NB4 (cell line): ENCODE results near the gene UBE2V1.

Source experiments
- DNase-seq: peaks from one replicate; pipeline ENCODE4 v3.0.0; 2010; ENCODE audit warnings: low read depth
- H3K4me3 ChIP-seq: one replicate; pipeline ENCODE4 v1.5.1; 2011; ENCODE audit warnings: mild to moderate bottlenecking, low read depth, low read length, moderate library complexity
- CTCF ChIP-seq: IDR thresholded peaks from one replicate; pipeline ENCODE4 v1.5.1; 2012; ENCODE audit warnings: low read depth, low read length
- MYC ChIP-seq: IDR thresholded peaks from 2 replicates; pipeline ENCODE4 v1.6.1; 2011; ENCODE audit warnings: low read depth, low read length
- POLR2A ChIP-seq: IDR thresholded peaks from 2 replicates; pipeline ENCODE4 v1.6.1; 2011; ENCODE audit warnings: mild to moderate bottlenecking; ENCODE audit not compliant: insufficient read length; ENCODE audit errors: extremely low read depth
- TF ChIP-seq, protein P1 (sequence below): IDR thresholded peaks from 2 replicates; pipeline ENCODE4 v1.6.1; 2011; ENCODE audit warnings: low read depth, low read length

Gene UBE2V1

DNA sequence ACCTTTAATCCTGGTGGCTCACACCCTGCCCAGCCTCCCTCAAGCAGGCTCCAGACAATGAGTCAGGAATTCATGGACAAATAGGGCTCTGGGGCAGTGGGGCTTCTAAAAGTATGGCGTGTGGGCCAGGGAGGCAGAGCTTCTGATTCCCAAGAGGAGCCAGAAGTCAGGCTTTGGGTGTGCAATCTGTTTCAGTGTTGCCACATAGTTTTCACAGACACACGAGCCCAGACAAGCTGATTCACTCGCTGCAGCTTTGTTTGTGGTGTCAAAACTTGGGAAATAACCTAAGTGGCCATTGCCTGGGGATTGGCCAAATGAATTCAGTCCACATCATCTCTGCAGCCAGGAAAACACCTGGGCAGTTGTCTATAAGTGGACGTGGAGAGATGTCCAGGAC, 31.4 kb upstream of the UBE2V1 start:
- no peak overlapping the region for H3K4me3 ChIP-seq
- peak; percentile 91 for DNase-seq
- TF ChIP-seq CTCF (no peak), MYC (0 out of 2 replicates have a peak, but pooled peaks have one; percentile 16)

GRCh38 chr20:50142812-50143211, 29.9 kb upstream of the UBE2V1 start:
- no peak for DNase-seq
- H3K4me3 ChIP-seq: no peak overlapping the region
- TF ChIP-seq, protein P1, sequence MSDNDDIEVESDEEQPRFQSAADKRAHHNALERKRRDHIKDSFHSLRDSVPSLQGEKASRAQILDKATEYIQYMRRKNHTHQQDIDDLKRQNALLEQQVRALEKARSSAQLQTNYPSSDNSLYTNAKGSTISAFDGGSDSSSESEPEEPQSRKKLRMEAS: no peak
- TF ChIP-seq POLR2A: no peak
- no peak for TF ChIP-seq MYC
- no peak for TF ChIP-seq CTCF

DNA sequence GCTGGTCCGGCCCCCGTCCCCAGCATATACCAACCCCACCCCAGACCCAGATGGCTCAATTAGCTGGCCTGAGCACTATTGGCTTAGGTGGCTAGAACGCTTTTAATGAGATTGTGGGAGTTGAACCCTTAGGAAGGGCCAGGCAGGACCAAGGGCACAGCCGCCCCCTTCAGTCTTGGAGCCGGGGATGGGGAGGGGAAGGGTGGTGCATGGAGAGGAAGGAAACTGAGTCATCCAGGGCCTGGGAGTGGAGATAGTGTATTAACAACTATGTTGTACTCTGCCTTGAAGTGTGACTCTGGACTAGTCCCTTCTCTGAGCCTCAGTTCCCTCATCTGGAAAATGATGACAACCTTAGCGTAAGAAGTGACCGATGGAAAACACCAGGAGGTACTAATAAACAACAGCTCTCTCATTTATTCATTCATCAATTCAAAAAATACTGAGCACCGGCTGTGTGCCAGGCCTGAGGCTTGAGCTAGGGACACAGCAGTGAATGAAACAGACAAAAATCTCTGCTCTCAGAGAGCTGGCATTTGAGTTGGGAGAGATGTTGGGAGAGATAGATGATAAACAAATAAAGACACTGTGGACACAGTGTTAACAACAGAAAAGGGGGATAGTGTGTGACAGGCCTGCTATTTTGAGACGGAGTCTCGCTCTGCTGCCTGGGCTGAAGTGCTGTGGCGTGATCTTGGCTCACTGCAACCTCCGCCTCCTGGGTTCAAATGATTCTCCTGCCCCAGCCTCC, 29.0 kb upstream of the UBE2V1 start:
- DNase-seq: no peak
- TF ChIP-seq MYC: no peak

GRCh38 chr20:50141018-50141675, 28.2 kb upstream of the UBE2V1 start:
- H3K4me3 ChIP-seq: no peak overlapping the region
- TF ChIP-seq POLR2A (no peak), CTCF (no peak), MYC (no peak)
- TF ChIP-seq, protein P1: no peak
- DNase-seq: no peak

More for the DNA sequence above, 29.0 kb upstream of the UBE2V1 start:
- no peak overlapping the region for H3K4me3 ChIP-seq

GRCh38 chr20:50140339-50140859, 27.4 kb upstream of the UBE2V1 start:
- DNase-seq: no peak
- no peak for TF ChIP-seq POLR2A
- no peak for TF ChIP-seq MYC
- H3K4me3 ChIP-seq: no peak overlapping the region

GRCh38 chr20:50138479-50139393, 25.8 kb upstream of the UBE2V1 start:
- DNase-seq: no peak
- TF ChIP-seq CTCF: peak; percentile 5
- TF ChIP-seq POLR2A: no peak
- no peak for TF ChIP-seq MYC
- TF ChIP-seq, protein P1: no peak

More at GRCh38 chr20:50138479-50139393, 25.8 kb upstream of the UBE2V1 start:
- H3K4me3 ChIP-seq: no peak overlapping the region
